ENCODE data around the gene KRTAP10-8.
A peak's percentile ranks its signal among the peaks of the same experiment; 100 is the strongest.
"Not testable (repeated sequence)": the region's sequence is repeated elsewhere in the genome, so short reads cannot be mapped to it uniquely, and the experiment has no call there.

Gene KRTAP10-8

GRCh38 chr21:44619886-44620285 is 8.0 kb downstream of the KRTAP10-8 start:
- DNase-seq: no peak

DNA sequence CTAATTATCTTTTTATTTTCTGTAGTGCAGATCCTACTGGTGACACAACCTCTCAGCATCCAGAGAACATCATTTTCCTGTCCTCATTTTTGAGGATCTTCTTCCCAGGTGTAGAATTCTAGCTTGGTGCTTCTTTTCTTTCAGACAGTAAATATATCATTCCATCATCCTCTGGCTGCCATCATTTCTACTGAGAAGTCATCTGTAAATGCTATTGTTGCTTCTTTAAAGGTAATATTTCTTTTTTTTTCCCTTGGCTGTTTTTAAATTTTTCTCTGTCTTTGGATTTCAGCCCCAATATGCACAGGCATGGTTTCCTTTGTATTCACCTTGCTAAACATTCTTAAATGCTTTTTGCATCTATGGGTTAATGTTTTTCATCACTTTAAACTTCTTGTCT is 11.7 kb downstream of the KRTAP10-8 start:
- DNase-seq: no peak

DNA sequence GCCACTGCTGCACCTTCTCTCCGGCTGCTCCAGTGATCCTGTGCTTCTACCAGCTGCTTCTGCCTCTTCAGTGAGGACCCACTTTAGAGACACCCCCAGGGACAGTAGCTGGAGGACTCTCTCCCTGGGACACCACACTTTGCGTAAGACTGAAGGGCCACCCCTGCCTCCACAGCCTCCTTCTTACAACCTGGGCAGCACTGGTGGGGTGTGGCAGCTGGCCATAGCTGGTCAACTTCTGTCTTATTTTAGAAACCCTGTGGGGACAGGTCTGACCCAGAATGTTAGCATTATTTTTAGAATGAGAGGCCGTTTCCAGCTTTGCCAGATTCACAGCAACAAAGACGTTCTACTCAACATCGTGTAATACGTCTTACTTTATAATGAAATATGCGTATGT is 13.9 kb downstream of the KRTAP10-8 start:
- DNase-seq: no peak

DNA sequence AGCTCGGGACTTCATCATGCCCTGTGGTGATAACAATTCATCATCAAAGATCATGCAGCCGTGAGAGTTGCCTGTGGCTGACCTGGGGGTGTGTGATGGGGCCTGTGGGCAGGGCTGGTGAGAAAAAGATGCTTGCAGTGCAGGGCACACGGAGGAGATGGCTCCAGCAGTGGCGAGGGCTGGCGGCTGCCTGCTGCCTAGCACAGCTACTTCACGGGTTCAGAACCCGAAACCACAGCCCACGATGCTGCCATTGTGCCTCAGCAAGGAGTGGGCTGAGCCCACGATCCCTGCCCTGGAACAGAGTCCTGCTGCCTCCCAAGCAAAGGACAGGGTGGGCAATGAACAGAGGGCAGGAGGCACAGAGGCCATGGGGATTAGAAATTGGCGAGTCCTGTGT is 14.4 kb downstream of the KRTAP10-8 start:
- no peak for DNase-seq

GRCh38 chr21:44626673-44627143 is 14.8 kb downstream of the KRTAP10-8 start, which contains the start of gene KRTAP10-9:
Gene KRTAP10-9, plus strand, starts transcription at chr21:44627093. Its CDS starts 79 bp downstream, at chr21:44627172.
- no peak for DNase-seq

DNA sequence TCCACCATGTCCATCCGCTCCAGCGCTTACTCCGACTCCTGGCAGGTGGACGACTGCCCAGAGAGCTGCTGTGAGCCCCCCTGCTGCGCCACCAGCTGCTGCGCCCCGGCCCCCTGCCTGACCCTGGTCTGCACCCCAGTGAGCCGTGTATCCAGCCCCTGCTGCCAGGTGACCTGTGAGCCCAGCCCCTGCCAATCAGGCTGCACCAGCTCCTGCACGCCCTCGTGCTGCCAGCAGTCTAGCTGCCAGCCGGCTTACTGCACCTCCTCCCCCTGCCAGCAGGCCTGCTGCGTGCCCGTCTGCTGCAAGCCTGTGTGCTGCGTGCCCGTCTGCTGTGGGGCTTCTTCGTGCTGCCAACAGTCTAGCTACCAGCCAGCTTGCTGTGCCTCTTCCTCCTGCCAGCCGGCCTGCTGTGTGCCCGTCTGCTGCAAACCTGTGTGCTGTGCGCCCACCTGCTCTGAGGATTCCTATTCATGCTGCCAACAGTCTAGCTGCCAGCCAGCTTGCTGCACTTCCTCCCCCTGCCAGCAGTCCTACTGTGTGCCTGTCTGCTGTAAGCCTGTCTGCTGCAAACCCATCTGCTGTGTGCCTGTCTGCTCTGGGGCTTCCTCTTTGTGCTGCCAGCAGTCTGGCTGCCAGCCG is 15.4 kb downstream of the KRTAP10-8 start:
- not testable (repeated sequence) for DNase-seq

GRCh38 chr21:44627831-44628233 is 16.0 kb downstream of the KRTAP10-8 start:
- DNase-seq: not testable (repeated sequence)

GRCh38 chr21:44628707-44629391 is 17.0 kb downstream of the KRTAP10-8 start:
- DNase-seq: no peak

- DNase-seq: peak; percentile 18
Observed at GRCh38 chr21:44630440-44630839, 18.6 kb downstream of the KRTAP10-8 start.

DNA sequence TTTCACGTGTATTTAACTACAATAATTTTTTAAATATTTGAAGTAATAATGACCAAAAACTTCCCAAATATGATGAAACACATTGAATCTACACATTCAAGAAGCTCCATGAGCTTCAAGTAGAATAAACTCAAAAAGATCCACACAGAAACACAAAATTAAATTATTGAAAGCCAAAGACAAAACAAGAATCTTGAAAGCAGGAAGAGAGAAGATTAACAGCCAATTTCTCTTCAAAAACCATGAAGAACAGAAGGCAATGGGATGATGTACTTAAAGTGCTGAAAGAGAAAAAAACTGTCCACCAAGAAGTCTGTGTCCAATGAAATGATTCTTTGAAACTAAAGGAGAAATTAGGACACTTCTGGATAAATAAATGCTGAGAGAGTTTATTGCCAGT is 20.2 kb downstream of the KRTAP10-8 start:
- no peak for DNase-seq

DNA sequence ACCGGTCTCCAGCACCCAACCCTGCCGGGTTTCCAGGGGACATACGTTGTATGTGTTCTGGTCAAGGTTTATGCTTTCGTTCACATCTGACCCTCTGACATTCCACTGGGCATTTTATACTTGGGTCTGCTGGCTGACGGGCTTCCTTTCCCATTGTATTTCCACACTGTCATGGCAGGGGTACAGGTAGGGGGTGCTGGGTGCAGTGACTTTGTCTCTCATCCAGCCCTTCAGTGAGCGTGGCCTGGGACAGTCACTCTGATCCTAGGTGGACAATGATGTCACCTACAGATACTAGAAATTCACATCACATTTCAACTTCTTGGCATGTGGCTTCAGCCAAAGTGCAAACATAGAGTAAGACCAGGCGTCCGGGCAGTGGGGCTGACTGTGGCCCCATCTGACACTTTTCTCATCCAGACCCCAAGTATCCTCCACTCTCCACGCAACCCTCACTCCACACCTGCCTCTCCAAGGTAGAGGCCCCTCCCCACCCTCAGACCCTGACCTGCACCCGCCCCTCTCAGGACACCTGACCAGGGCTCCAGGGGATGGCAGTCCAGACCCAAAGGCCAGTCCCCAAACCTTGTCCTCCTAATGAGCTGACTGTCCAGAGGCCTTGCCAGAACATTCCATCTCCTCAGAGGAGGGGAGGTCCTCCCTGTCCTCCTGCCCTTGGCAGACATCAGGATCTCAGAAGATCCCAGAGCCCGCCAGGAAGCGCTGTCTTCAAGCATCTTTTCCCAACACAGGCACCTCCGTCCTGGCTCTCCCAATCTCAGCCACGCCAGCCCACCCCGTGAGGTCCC is 24.5 kb downstream of the KRTAP10-8 start:
- DNase-seq: no peak

DNA sequence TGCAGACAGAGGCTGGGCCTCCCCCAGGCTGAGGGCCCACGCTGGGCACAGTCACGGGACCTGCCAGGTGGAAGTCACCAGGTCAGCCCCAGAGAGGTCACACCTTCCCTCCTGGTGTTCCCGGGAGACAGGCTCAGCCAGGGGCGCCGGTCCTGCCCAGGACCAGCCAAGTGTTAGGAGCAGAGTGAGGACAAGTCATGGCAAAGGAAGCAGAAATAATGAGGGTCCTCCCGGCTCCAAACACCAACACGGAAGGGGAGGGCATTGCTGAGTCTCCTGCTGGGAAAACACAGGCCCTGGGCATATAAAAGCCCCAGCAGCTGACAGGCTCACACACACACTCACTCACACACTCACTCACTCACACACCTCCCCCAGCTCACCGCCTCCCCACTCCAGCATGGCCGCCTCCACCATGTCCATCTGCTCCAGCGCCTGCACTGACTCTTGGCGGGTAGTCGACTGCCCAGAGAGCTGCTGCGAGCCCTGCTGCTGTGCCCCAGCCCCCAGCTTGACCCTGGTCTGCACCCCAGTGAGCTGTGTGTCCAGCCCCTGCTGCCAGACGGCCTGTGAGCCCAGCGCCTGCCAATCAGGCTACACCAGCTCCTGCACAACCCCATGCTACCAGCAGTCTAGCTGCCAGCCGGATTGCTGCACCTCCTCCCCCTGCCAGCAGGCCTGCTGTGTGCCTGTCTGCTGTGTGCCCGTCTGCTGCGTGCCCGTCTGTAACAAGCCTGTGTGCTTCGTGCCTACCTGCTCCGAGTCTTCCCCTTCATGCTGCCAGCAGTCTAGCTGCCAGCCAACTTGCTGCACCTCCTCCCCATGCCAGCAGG is 25.4 kb downstream of the KRTAP10-8 start, which contains the start of gene KRTAP10-10:
Gene KRTAP10-10 (plus strand): TSS at position 339 of the 833 bp plus-strand sequence. CDS start 62 bp downstream, at position 401.
- DNase-seq: no peak

DNA sequence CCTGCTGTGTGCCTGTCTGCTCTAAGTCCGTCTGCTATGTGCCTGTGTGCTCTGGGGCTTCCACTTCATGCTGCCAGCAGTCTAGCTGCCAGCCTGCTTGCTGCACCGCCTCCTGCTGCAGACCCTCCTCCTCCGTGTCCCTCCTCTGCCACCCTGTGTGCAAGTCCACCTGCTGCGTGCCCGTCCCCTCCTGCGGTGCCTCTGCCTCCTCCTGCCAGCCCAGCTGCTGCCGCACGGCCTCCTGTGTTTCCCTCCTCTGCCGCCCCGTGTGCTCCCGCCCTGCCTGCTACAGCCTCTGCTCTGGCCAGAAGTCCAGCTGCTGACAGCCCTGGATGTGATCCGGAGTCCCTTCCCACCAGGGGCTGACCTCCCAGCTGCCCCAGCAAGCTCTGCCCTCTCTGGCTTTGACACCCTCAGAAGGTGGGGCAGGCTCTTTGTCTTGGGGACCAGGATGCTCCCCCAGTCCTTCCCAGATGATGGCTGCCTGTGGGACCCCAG is 26.0 kb downstream of the KRTAP10-8 start:
- not testable (repeated sequence) for DNase-seq

DNA sequence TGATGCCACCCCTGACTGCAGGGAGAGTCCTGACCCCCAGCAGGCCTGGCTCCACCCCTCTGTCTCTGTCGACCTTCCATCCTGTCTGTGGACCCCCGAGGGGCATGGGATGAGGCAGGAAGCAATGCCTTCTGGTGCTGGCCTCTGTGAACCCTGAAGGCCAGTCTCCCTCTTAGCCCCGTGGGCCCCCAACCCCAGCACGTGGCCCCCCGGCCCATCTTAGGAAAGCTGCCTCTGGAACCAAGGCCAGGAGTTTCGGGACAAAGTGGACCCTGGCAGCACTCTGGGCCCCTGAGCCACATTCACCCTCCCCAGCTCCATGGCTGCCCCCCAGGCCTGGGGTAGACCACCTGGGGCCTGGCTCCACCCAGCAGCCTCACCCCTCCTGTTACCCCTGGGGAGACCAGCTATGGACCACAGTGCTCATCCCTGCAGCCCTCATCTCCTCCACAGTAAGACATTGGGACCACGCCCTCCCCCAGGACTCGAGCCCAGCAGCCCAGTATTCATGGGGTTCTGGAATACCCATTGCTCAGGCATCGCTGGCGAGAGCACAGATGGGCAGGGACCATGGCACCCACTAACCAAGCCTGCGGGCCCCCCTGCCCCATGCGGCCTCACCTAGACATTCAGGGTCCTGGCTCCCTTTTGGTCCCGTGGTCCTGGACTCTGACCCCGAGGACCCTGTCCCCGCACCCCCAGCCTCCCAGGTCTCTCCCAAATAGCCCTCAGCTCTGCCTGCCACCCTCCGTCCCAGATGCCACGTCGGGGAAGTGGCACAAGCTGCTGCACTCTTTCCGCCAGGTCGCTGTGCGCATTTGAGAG is 26.8 kb downstream of the KRTAP10-8 start:
- DNase-seq: not testable (repeated sequence)

DNA sequence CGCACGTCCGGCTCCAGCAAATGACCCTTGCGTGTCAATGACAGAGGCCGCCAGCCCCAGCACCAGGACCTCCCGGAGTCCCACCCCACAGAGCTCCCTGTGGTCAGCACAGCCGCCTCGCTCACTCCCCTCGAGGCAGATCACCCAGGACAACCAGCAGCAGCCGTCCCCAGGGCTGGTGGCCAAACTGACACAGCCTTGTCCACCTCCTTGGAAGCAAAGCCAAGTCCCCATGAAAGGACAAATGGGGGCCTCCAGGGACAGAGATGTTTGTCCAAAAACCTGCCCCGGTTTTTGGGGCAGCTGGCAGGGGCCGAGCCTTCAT is 27.4 kb downstream of the KRTAP10-8 start:
- no peak for DNase-seq

DNA sequence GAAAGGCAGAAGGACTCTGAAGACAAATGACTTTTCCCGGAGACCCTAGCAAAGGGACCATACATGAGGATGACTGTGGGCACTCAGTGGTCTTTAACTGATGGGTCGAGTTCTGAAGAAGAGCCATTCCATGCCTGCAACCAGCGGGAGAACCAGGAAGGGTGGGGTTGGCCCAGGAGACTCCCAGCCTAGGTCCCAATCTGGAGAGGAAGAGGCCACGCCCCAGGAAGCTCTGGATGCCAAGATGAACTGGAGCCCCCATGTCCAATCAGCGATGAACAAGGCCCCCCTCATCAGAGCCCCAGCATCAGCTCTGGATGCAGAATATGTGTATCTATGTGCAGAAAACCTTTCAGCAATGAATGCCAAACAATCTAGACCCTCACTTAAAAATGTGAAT is 28.9 kb downstream of the KRTAP10-8 start:
- DNase-seq: no peak

DNA sequence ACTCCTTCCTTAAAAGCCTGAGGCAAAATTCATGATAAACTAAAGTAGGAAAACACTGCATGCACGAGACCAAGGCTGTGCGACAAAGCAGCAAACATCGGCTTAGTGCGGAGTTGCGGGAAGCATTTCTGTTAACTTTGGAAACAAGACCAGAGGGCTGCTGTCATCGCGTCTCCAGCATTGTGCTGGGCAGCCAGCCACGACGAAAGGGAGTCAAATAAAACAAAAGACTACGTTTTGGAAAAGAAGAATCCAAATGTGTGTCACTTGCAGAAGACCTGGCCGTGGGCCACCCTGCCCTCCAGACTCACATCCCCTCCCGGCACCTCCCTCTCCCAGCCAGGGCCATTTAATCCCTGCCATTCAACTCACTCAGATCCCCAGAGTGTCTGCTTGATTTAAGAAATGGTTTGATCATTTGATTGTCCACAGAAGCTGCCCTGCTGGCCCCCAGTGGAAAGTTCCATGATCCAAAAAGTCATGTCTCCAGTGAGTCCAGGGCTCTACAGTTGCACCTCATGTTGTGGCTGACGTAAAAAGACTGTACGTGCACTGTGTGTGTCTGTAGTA is 31.9 kb downstream of the KRTAP10-8 start:
- DNase-seq: no peak

GRCh38 chr21:44644878-44645277 is 33.0 kb downstream of the KRTAP10-8 start:
- no peak for DNase-seq

- DNase-seq: not testable (repeated sequence)
Observed at GRCh38 chr21:44646366-44647221, 34.7 kb downstream of the KRTAP10-8 start, which contains the start of gene KRTAP10-11. Gene KRTAP10-11, plus strand, starts transcription at chr21:44646414. Its CDS starts 45 bp downstream, at chr21:44646459.

GRCh38 chr21:44647222-44647552 is 35.3 kb downstream of the KRTAP10-8 start:
- DNase-seq: no peak

Measured in CD4-positive, alpha-beta T cell treated with Interleukin-17A for 4 hours (primary cell).